HG02798 (cell line): ENCODE data around the gene TP53I13.
"Not testable (repeated sequence)": the region's sequence is repeated elsewhere in the genome, so short reads cannot be mapped to it uniquely, and the experiment has no call there.

Source experiments
- ATAC-seq: cut with Tn5 transposase; IDR thresholded peaks from one replicate; pipeline ENCODE4 v1.9.1; 2021; ENCODE audit warnings: mild to moderate bottlenecking; ENCODE audit not compliant: unreplicated experiment, poor library complexity

TP53I13 gene

GRCh38 chr17:29568331-29569244 lies at the start of gene TP53I13:
TSS of gene TP53I13 (plus strand) at chr17:29568701. CDS start at chr17:29568759, 58 bp downstream.
- ATAC-seq, result peak; percentile 51

- no peak for ATAC-seq
Observed at GRCh38 chr17:29524692-29525091, 43.8 kb upstream of the TP53I13 start.

GRCh38 chr17:29526322-29526721 lies 42.2 kb upstream of the TP53I13 start:
- no peak for ATAC-seq

- no peak for ATAC-seq
Observed at GRCh38 chr17:29533976-29534375, 34.5 kb upstream of the TP53I13 start.

GRCh38 chr17:29544066-29544465 lies 24.4 kb upstream of the TP53I13 start:
- ATAC-seq, result no peak

GRCh38 chr17:29546085-29546484 lies 22.4 kb upstream of the TP53I13 start:
- no peak for ATAC-seq

- no peak for ATAC-seq
Observed at GRCh38 chr17:29546830-29547229, 21.7 kb upstream of the TP53I13 start.

- no peak for ATAC-seq
Observed at GRCh38 chr17:29549177-29549923, 19.2 kb upstream of the TP53I13 start.

GRCh38 chr17:29555840-29556239 lies 12.7 kb upstream of the TP53I13 start:
- ATAC-seq, result no peak

GRCh38 chr17:29557085-29557738 lies 11.3 kb upstream of the TP53I13 start:
- ATAC-seq, result no peak

- ATAC-seq, result no peak
Observed at GRCh38 chr17:29557739-29558116, 10.8 kb upstream of the TP53I13 start.

- not testable (repeated sequence) for ATAC-seq
Observed at GRCh38 chr17:29558139-29558538, 10.4 kb upstream of the TP53I13 start.

GRCh38 chr17:29559640-29560039 lies 8.9 kb upstream of the TP53I13 start:
- ATAC-seq, result no peak

GRCh38 chr17:29560316-29560715 lies 8.2 kb upstream of the TP53I13 start:
- ATAC-seq, result no peak

GRCh38 chr17:29561554-29562517 lies 6.7 kb upstream of the TP53I13 start:
- ATAC-seq, result no peak

GRCh38 chr17:29562615-29563014 lies 5.9 kb upstream of the TP53I13 start:
- no peak for ATAC-seq

- ATAC-seq, result no peak
Observed at GRCh38 chr17:29563816-29564215, 4.7 kb upstream of the TP53I13 start.

- peak; percentile 18 for ATAC-seq
Observed at GRCh38 chr17:29565643-29566472, 2.6 kb upstream of the TP53I13 start.
